NOMO-1 treated with dmso at 0.1 percent for 144 hours (cell line): Measurements from ENCODE around the gene TNK2.

Experiments
- DNase-seq: peaks from one replicate; lab custom pipeline; 2025; ENCODE audit not compliant: unreplicated experiment; lab: John Stamatoyannopoulos, UW

TNK2 gene

GRCh38 chr3:195900436-195901355 is 7.7 kb downstream of the TNK2 start:
- DNase-seq: peak; percentile 95

GRCh38 chr3:195899701-195900435 is 8.5 kb downstream of the TNK2 start:
- no peak for DNase-seq

- DNase-seq: no peak
Observed at GRCh38 chr3:195897853-195898415, 10.4 kb downstream of the TNK2 start.

GRCh38 chr3:195897081-195897852 is 11.1 kb downstream of the TNK2 start:
- DNase-seq: no peak

- no peak for DNase-seq
Observed at GRCh38 chr3:195896361-195897080, 11.8 kb downstream of the TNK2 start.

GRCh38 chr3:195895861-195896360 is 12.4 kb downstream of the TNK2 start:
- DNase-seq: peak; percentile 68

- DNase-seq: peak; percentile 65
Observed at GRCh38 chr3:195895078-195895860, 13.1 kb downstream of the TNK2 start.

GRCh38 chr3:195893916-195894465 is 14.4 kb downstream of the TNK2 start:
- DNase-seq: no peak

GRCh38 chr3:195893516-195893915 is 14.8 kb downstream of the TNK2 start:
- no peak for DNase-seq

- DNase-seq: no peak
Observed at GRCh38 chr3:195893044-195893395, 15.3 kb downstream of the TNK2 start.

- no peak for DNase-seq
Observed at GRCh38 chr3:195892105-195893043, 16.0 kb downstream of the TNK2 start.

GRCh38 chr3:195891431-195892104 is 16.8 kb downstream of the TNK2 start:
- DNase-seq: no peak

- no peak for DNase-seq
Observed at GRCh38 chr3:195889870-195890295, 18.5 kb downstream of the TNK2 start.

- no peak for DNase-seq
Observed at GRCh38 chr3:195888981-195889869, 19.1 kb downstream of the TNK2 start.

GRCh38 chr3:195888311-195888761 is 20.0 kb downstream of the TNK2 start:
- DNase-seq: no peak

GRCh38 chr3:195887670-195888069 is 20.7 kb downstream of the TNK2 start:
- no peak for DNase-seq
